ENCODE results near the gene PTPRF. TPM values are rescaled to one million over a fixed set of nuclear protein-coding genes. Genes with fewer than 3 reads are reported as not detected.

PTPRF gene
- polyA plus RNA-seq, 1 experiment, result 97.0 TPM

- POLR2A ChIA-PET, result no interaction called here
- CTCF ChIA-PET, result interaction anchor here (1.2 to 3.4 kb wide), 2 partner anchors 11 kb away, joined by 3 to 17 read pairs; no protein-coding TSS in a partner anchor
- H3K4me3 ChIP-seq (ENCODE audit: low read depth, low read length), result no peak overlapping the region; the same call in 1 of the 2 replicates
- no peak for DNase-seq (ENCODE audit: low read depth)
- no peaks in the 10 kb centered on the region for H3K27me3 ChIP-seq (ENCODE audit: control insufficient read depth, insufficient read depth, low read length)
- peaks cover 9% of the 10 kb centered on the region for H3K36me3 ChIP-seq (ENCODE audit: control insufficient read depth, insufficient read depth, low read length)
- no peak for TF ChIP-seq CTCF (IDR thresholded peaks at IDR 0.05; ENCODE audit: insufficient read depth, low read depth, low read length)
Measured at GRCh38 chr1:43566382-43567044, 35.8 kb downstream of the PTPRF start.

DNA sequence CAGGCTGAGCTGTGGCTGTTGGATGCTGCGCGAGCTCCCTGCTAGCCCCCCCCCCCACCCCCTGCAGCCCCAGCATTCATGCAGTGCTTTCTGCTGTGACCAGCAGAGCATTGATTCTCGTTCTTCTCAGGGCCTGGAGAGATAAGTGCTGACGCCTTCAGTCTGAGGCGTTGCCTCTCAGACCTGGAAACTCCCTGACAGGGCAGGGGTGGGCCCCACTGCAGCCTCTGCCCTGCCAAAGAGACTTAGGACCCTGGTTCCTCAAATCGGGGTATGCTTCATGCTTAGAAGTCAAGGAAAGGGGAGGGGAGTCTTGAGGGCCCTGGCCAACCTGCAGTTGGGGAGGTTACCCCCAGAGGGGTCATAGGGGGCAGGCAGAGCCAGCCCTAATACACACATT lies 38.5 kb downstream of the PTPRF start:
- no peak for TF ChIP-seq CTCF (IDR thresholded peaks at IDR 0.05; ENCODE audit: insufficient read depth, low read depth, low read length)
- CTCF ChIA-PET, result interaction anchor here (1.1 to 1.8 kb wide), 3 partner anchors 10 to 42 kb away, joined by 3 to 4 read pairs (median 3); no protein-coding TSS in a partner anchor
- POLR2A ChIA-PET, result interaction anchor here (0.6 kb wide), 1 partner anchor 321 kb away, joined by 5 read pairs; no protein-coding TSS in a partner anchor
- Histone ChIP-seq H3K36me3 (ENCODE audit: control insufficient read depth, insufficient read depth, low read length) (peaks cover 15% of the 10 kb centered on the region), H3K4me3 (ENCODE audit: low read depth, low read length) (no peak overlapping the region), H3K27me3 (ENCODE audit: control insufficient read depth, insufficient read depth, low read length) (no peaks in the 10 kb centered on the region)
- no peak for DNase-seq (ENCODE audit: low read depth)

DNA sequence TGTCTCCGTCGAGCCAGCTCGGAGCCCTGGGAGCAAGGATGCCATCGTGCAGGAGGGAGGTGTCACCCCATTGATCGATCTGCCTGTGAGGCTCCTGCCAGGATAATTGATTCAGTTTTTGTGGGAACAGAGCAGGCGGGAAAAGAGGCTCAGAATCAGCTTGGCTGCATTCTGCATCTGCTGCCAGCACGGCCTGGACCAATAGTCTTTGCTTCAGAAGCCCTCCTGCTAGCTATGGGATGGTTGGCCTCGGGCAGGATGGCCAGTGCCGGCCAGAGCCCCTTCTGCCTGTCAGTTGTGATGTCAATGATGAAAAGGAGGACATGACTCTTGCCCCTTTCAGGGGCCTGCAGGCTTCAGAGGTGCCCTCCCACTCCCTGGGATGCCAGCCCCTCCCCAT lies 39.6 kb downstream of the PTPRF start:
- ChIA-PET POLR2A (no interaction called here), CTCF (interaction anchor here (0.6 to 1.9 kb wide), 3 partner anchors 11 to 136 kb away, joined by 3 to 5 read pairs (median 4); no protein-coding TSS in a partner anchor)
- Histone ChIP-seq H3K27me3 (ENCODE audit: control insufficient read depth, insufficient read depth, low read length) (no peaks in the 10 kb centered on the region), H3K36me3 (ENCODE audit: control insufficient read depth, insufficient read depth, low read length) (peaks cover 15% of the 10 kb centered on the region), H3K4me3 (ENCODE audit: low read depth, low read length) (no peak overlapping the region)
- DNase-seq (ENCODE audit: low read depth), result no peak
- no peak for TF ChIP-seq CTCF (IDR thresholded peaks at IDR 0.05; ENCODE audit: insufficient read depth, low read depth, low read length)

GRCh38 chr1:43570715-43571114 lies 40.0 kb downstream of the PTPRF start:
- no peaks in the 10 kb centered on the region for H3K27me3 ChIP-seq (ENCODE audit: control insufficient read depth, insufficient read depth, low read length)
- H3K36me3 ChIP-seq (ENCODE audit: control insufficient read depth, insufficient read depth, low read length), result peaks cover 15% of the 10 kb centered on the region
- no peak overlapping the region for H3K4me3 ChIP-seq (ENCODE audit: low read depth, low read length)
- POLR2A ChIA-PET, result no interaction called here
- CTCF ChIA-PET, result interaction anchor here (0.6 to 1.9 kb wide), 2 partner anchors 16 to 136 kb away, joined by 3 to 5 read pairs; no protein-coding TSS in a partner anchor
- no peak for TF ChIP-seq CTCF (IDR thresholded peaks at IDR 0.05; ENCODE audit: insufficient read depth, low read depth, low read length)
- no peak for DNase-seq (ENCODE audit: low read depth)

DNA sequence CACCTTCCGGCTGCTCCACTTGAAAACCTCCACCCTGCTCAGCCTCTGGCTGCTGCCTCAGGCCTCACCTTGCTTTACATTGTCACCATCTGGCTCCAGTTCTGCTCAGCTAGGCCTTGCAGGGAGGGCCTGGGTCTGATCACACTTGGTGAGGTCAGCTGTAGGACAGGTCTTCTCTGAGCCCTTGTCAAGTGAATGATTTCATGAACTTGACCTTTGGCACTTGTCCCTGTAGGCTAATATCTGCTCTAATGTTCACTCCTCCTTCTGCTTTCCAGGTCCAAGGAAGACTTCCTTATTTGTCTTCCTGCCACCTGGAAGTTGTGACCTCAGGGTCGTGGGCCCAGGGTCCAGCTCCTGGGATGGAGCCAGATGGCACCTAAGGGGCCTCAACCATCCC lies 41.4 kb downstream of the PTPRF start:
- no peak for DNase-seq (ENCODE audit: low read depth)
- no peaks in the 10 kb centered on the region for H3K27me3 ChIP-seq (ENCODE audit: control insufficient read depth, insufficient read depth, low read length)
- ChIA-PET CTCF (interaction anchor here (0.8 to 1.9 kb wide), 4 partner anchors 10 to 43 kb away, joined by 3 to 5 read pairs (median 4); no protein-coding TSS in a partner anchor), POLR2A (no interaction called here)
- TF ChIP-seq CTCF (IDR thresholded peaks at IDR 0.05; ENCODE audit: insufficient read depth, low read depth, low read length), result no peak
- no peak overlapping the region for H3K4me3 ChIP-seq (ENCODE audit: low read depth, low read length)
- H3K36me3 ChIP-seq (ENCODE audit: control insufficient read depth, insufficient read depth, low read length), result peaks cover 17% of the 10 kb centered on the region

All from BJ (cell line).